ENCODE measurements around the gene ALMS1. TPM values are rescaled to one million over a fixed set of nuclear protein-coding genes. Genes with fewer than 3 reads are reported as not detected.
"Not testable (repeated sequence)": the region's sequence is repeated elsewhere in the genome, so short reads cannot be mapped to it uniquely, and the experiment has no call there.

The ALMS1 gene
- total and polyA plus RNA-seq, 4 donors = 22.0 to 55.3 (median 36.8) TPM

GRCh38 chr2:73642338-73643018, 256.8 kb downstream of the ALMS1 start, which contains the start of gene NAT8:
NAT8 (minus strand) TSS chr2:73642422; CDS start chr2:73641628, 794 bp downstream.
- WGBS (ENCODE audit: insufficient coverage) = 72% methylated on average over 13 of the region's 13 CpGs

GRCh38 chr2:73647690-73648089, 262.1 kb downstream of the ALMS1 start:
- H3K4me3 ChIP-seq (ENCODE audit: low read depth, low read length); H3K27ac ChIP-seq (ENCODE audit: low read depth, low read length); H3K4me1 ChIP-seq (ENCODE audit: control insufficient read depth, insufficient read depth, low read length); H3K27me3 ChIP-seq (ENCODE audit: control insufficient read depth, insufficient read depth, low read length); H3K36me3 ChIP-seq (ENCODE audit: control insufficient read depth, insufficient read depth, low read length); H3K9me3 ChIP-seq (ENCODE audit: control insufficient read depth, insufficient read depth, low read length); DNase-seq (ENCODE audit: low read depth in 4 of 6, low spot score in 6 of 6): not testable (repeated sequence)
- WGBS (ENCODE audit: insufficient coverage) = 95% methylated on average over 10 of the region's 10 CpGs

More at GRCh38 chr2:73642338-73643018, 256.8 kb downstream of the ALMS1 start, which contains the start of gene NAT8:
- Histone ChIP-seq H3K4me3 (ENCODE audit: low read depth, low read length) (no peak within 1 kb of the TSS), H3K4me1 (ENCODE audit: control insufficient read depth, insufficient read depth, low read length) (peaks cover 7% of the 10 kb centered on the region), H3K27me3 (ENCODE audit: control insufficient read depth, insufficient read depth, low read length) (no peaks in the 10 kb centered on the region), H3K27ac (ENCODE audit: low read depth, low read length) (no peak within 1 kb of the TSS), H3K9me3 (ENCODE audit: control insufficient read depth, insufficient read depth, low read length) (no peaks in the 10 kb centered on the region), H3K36me3 (ENCODE audit: control insufficient read depth, insufficient read depth, low read length) (no peaks in the 10 kb centered on the region)
- no peak for DNase-seq (ENCODE audit: low read depth in 4 of 6, low spot score in 6 of 6)

- DNase-seq (ENCODE audit: low read depth in 4 of 6, low spot score in 6 of 6) = no peak
- H3K36me3 ChIP-seq (ENCODE audit: control insufficient read depth, insufficient read depth, low read length) = no peaks in the 10 kb centered on the region
- H3K4me1 ChIP-seq (ENCODE audit: control insufficient read depth, insufficient read depth, low read length) = no peaks in the 10 kb centered on the region
- H3K9me3 ChIP-seq (ENCODE audit: control insufficient read depth, insufficient read depth, low read length) = no peaks in the 10 kb centered on the region
- no peak overlapping the region for H3K27ac ChIP-seq (ENCODE audit: low read depth, low read length)
- WGBS (ENCODE audit: insufficient coverage) = 67% methylated on average over 4 of the region's 6 CpGs
- H3K27me3 ChIP-seq (ENCODE audit: control insufficient read depth, insufficient read depth, low read length) = no peaks in the 10 kb centered on the region
- H3K4me3 ChIP-seq (ENCODE audit: low read depth, low read length) = no peak overlapping the region
Measured at GRCh38 chr2:73651591-73652230, 266.1 kb downstream of the ALMS1 start.

GRCh38 chr2:73652348-73652747, 266.7 kb downstream of the ALMS1 start:
- H3K9me3 ChIP-seq (ENCODE audit: control insufficient read depth, insufficient read depth, low read length) = no peaks in the 10 kb centered on the region
- H3K4me1 ChIP-seq (ENCODE audit: control insufficient read depth, insufficient read depth, low read length) = no peaks in the 10 kb centered on the region
- H3K36me3 ChIP-seq (ENCODE audit: control insufficient read depth, insufficient read depth, low read length) = no peaks in the 10 kb centered on the region
- H3K27me3 ChIP-seq (ENCODE audit: control insufficient read depth, insufficient read depth, low read length) = no peaks in the 10 kb centered on the region
- whole genome bisulfite sequencing (ENCODE audit: insufficient coverage) = 60% methylated on average over 1 of the region's 3 CpGs
- no peak overlapping the region for H3K4me3 ChIP-seq (ENCODE audit: low read depth, low read length)
- DNase-seq (ENCODE audit: low read depth in 4 of 6, low spot score in 6 of 6) = no peak
- H3K27ac ChIP-seq (ENCODE audit: low read depth, low read length) = no peak overlapping the region

GRCh38 chr2:73654175-73654574, 268.5 kb downstream of the ALMS1 start:
- no CpG with 5 or more reads among the region's 2 CpGs for WGBS (ENCODE audit: insufficient coverage)

More at GRCh38 chr2:73654175-73654574, 268.5 kb downstream of the ALMS1 start:
- no peaks in the 10 kb centered on the region for H3K27me3 ChIP-seq (ENCODE audit: control insufficient read depth, insufficient read depth, low read length)
- no peaks in the 10 kb centered on the region for H3K36me3 ChIP-seq (ENCODE audit: control insufficient read depth, insufficient read depth, low read length)
- no peaks in the 10 kb centered on the region for H3K9me3 ChIP-seq (ENCODE audit: control insufficient read depth, insufficient read depth, low read length)
- no peak overlapping the region for H3K4me3 ChIP-seq (ENCODE audit: low read depth, low read length)
- DNase-seq (ENCODE audit: low read depth in 4 of 6, low spot score in 6 of 6) = no peak
- no peaks in the 10 kb centered on the region for H3K4me1 ChIP-seq (ENCODE audit: control insufficient read depth, insufficient read depth, low read length)
- H3K27ac ChIP-seq (ENCODE audit: low read depth, low read length) = no peak overlapping the region

Other genes with a start within 250 kb of the ALMS1 start
- gene NOTO, start 183.3 kb upstream of the ALMS1 start, total RNA-seq = not detected
- under 1 TPM in 1 of 2 donors, not detected in 1; 0.06 TPM for gene NOTO, start 183.3 kb upstream of the ALMS1 start, polyA plus RNA-seq (ENCODE audit: insufficient read length in 2 of 2)
- 10 to 100 TPM; 14.2 to 30.2 TPM for gene SMYD5, start 171.6 kb upstream of the ALMS1 start, total RNA-seq
- gene SMYD5, start 171.6 kb upstream of the ALMS1 start, polyA plus RNA-seq (ENCODE audit: insufficient read length in 2 of 2) = 10 to 100 TPM; 36.9 to 42.5 TPM
- gene PRADC1, start 152.6 kb upstream of the ALMS1 start, total RNA-seq = 10 to 100 TPM; 12.6 to 38.0 TPM
- 10 to 100 TPM; 21.2 to 28.2 TPM for gene PRADC1, start 152.6 kb upstream of the ALMS1 start, polyA plus RNA-seq (ENCODE audit: insufficient read length in 2 of 2)
- gene CCT7, start 151.5 kb upstream of the ALMS1 start, total RNA-seq = 100 to 1,000 TPM; 194 to 248 TPM
- 100 to 1,000 TPM; 212 to 225 TPM for gene CCT7, start 151.5 kb upstream of the ALMS1 start, polyA plus RNA-seq (ENCODE audit: insufficient read length in 2 of 2)
- 10 to 100 TPM in 1 of 2 donors, 1 to 10 TPM in 1; 8.1 to 20.1 TPM for gene FBXO41, start 101.4 kb upstream of the ALMS1 start, total RNA-seq
- gene FBXO41, start 101.4 kb upstream of the ALMS1 start, polyA plus RNA-seq (ENCODE audit: insufficient read length in 2 of 2) = 10 to 100 TPM; 47.4 to 50.6 TPM
- under 1 TPM in 1 of 2 donors, not detected in 1; 0.10 TPM for gene EGR4, start 92.3 kb upstream of the ALMS1 start, total RNA-seq
- not detected for gene EGR4, start 92.3 kb upstream of the ALMS1 start, polyA plus RNA-seq (ENCODE audit: insufficient read length in 2 of 2)